Stimulated activated CD8-positive, alpha-beta memory T cell treated with anti-CD3 and anti-CD28 coated beads, Interleukin-7, amount 100 ng/mL, for 24 hours (primary cell): ENCODE measurements around the gene NPRL2.

Experiments
- DNase-seq: peaks from one replicate; pipeline ENCODE4 v3.0.0-alpha.2; 2020; ENCODE audit warnings: low read depth

NPRL2 gene

DNA sequence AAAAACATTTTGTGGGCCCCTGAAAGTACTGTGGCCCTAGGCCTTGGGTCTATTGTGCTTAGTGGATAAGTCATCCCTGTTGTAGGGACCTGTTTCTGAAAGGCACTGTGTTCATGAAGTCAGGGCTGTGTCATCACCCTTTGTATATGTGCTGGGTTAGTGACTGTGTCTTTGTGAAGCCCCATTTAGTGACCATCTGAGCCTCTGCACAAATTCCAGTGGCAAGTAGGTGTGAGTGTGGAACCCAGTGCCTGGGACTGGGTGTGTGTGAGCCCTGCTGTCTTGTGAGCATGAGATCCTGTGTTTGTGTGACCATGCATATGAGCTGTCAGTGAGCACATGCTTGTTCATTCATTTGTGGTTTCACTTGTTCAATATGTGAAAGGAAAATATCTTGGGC is 46.0 kb downstream of the NPRL2 start:
- DNase-seq, result no peak

DNA sequence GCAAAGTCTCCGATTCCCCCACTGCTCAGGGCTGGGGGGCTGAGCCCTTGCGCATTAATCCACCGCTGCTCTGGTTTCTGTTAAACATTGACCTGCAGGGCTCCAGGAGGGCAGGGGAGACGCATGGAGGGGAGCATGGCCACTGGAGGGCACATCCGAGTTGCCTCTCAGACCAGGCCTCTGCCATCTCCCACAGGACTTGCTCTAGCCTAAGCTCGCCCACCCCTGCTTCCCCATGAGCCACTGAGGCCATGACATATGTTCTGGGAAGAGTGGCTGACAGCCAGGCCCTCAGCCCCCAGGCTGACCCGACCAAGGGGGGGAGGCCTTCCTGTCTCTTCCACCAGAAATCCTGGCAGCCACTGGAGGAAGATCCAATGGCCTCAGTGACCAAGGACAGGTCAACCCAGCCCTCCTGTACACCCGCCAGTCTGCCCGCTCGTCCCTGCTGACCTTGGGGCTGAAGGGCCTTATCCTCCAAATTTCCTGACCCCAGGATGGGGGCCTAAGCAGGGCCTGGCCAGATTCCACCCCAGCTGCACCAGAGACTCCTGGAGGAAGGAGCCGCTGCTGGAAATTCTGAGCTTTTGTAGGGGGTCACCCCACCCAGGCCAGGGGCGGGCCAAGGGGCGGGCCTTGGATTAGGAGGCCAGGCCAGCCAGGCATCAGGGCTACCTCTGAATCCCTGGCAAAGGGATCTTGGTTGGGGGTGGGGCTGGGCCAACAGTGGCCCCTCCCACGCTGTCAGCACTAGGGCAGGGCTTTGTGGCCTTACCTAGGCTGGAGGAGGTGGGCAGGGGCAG is 47.4 kb downstream of the NPRL2 start, which contains the start of gene HYAL1:
HYAL1 (minus strand) TSS at position 562 of the 803 bp plus-strand sequence. CDS start 618 bp downstream, outside the sequence.
- no peak for DNase-seq

DNA sequence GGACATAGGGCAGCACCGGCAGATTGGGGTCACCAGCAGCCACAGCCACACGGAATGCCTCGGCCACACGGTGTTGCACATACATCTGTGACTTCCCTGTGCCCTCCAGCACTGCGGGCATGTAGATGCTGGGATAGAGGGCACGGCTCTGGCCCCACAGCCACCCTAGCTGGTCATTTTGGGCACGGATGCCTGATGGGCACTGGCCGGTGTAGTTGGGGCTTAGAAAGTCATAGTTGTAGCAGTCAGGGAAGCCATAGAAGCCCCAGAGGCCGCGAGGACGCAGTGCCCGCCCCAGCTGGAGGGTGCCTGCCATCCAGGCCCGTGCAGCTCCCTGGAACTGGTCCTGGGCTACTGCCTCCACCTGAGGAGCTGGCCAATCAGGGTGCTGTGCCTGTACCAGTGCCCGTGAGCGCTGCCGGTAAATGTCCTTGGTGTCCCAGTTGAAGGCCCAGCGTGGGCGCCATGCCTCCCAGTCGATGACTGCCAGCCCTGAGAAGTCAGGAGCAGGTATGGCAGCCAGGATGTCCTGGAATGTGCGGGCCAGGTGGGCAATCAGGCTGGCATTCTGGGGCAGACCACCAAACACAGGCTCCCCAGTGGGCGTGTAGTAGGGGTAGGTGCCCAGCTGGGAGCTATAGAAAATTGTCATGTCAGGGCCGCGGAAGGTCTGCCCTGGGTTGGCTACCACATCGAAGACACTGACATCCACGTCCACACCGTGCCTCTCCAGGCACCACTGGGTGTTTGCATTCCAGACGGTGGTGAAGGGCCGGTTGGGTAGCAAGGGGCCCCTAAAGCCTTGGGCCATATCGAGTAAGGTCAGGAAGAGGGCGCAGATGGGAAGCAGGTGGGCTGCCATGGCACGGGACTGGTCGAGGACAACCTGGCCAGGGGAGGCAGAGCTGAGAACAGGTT is 48.2 kb downstream of the NPRL2 start:
- no peak for DNase-seq

DNA sequence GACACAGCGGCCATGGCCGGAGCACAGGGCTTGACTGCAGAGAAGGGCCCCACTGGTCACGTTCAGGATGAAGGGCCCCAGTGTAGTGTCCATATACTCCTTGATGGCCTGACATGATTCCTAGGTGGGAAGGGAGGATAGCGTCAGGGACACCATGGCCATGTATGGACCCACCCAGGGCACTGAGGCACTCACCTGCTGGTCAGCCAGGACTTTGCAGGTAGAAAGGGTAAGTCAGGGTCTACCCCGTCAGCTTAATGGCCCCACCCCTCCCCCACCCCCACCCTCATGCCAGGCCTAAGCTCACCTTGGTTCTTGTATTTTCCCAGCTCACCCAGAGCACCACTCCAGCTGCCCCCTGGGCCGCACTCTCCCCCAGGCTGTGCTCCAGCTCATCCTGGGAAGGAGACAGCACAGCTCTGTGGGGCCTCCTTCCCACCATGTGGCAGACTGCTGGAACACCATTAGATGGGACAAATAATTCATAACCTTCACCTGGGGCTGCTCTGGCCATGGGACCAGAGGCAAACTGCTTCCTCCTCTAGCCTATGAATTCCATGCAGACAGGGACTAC is 49.8 kb downstream of the NPRL2 start:
- no peak for DNase-seq

DNA sequence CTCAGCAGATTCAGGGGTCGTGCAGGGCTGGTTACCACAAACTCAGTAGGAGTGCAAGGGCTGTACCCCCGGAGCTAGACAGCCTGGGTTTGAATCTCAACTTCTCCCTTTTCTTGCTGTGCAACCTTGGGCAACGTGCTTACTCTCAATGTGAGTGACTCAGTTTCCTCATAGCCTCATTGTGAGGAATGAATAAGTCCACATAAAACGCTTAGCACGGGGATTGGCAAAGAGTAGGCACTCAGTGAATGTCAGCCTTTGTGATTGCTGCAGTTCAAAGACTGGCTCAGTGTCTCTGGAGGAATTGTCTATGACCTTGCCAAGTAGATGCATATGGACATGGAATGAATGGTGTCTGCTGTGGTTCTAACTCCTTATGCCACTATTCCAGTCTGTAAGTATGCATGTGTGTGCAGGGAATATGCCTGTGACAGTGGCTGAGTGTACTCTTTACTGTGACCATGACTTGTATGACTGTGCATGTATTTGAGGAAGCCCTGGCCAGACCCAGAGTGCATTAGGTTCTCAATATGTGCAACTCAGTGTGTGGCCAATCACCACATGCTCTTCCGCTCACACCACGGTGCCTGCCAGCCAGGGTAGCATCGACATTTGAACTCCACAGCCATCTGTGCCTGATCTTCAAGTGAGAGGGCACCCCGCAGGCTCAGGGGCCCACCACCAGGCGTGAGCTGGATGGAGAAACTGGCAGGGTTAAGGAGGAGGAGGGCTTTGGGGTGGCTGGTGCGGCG is 50.5 kb downstream of the NPRL2 start:
- no peak for DNase-seq

DNA sequence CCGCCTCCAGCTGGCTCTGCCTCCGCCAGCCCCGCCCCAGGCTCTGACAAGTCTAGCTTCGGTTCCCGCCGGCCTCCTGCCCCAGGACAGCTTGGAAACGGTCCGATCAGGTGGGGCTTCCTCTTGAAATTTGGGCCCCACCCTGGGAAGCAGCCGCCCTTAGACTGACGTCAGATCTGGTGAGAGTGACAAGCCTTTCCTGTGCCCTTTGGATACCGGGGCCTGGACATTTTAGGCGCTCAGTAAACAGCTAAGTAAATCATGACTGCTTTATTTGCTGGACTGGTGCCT is 51.0 kb downstream of the NPRL2 start:
- no peak for DNase-seq

DNA sequence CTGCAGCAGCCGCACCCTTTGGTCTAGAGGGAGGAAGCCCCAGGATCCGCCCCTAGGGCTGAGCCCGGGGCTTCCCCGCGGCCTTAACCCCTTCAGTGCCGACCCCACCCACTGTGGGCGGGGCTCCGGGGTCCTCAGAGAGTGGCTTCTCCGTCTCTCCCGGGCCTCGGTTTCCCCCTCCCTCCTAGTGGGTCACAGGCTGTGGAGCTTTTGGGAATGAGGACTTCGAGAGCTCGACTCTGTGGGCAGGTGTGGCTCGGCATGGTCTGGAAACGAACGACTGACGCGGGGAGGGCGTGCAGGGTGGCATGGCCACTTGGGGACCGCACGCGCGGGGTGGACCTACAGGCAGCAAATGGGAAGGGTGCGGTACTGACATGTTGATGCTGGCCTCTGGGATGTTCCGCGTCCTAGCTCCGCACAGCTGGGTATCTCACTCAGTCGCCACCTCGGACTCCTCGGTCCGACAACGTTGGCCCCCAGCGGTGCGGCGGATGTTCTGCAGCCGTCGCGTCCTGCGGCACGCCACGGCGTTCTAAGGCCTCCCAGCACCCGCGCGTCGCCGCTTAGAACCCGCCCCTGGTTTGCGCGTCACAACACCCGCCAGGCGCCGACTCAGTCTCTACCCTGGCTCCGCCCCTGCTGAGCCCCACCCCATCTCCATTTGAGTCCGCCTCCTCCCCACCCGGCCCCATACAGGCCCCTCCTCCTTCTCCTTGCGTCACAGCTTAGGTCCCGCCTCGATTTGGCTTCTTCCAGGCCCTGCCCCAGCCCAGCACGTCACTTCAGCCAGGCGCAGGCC is 51.5 kb downstream of the NPRL2 start, which contains the start of the genes HYAL3 and NAA80:
HYAL3 (minus strand) TSS at position 570 of the 802 bp plus-strand sequence. CDS start 3,803 bp downstream, outside the sequence.
NAA80 (minus strand) TSS at position 570 of the 802 bp plus-strand sequence. CDS start 1,942 bp downstream, outside the sequence.
- peak; percentile 98 for DNase-seq

DNA sequence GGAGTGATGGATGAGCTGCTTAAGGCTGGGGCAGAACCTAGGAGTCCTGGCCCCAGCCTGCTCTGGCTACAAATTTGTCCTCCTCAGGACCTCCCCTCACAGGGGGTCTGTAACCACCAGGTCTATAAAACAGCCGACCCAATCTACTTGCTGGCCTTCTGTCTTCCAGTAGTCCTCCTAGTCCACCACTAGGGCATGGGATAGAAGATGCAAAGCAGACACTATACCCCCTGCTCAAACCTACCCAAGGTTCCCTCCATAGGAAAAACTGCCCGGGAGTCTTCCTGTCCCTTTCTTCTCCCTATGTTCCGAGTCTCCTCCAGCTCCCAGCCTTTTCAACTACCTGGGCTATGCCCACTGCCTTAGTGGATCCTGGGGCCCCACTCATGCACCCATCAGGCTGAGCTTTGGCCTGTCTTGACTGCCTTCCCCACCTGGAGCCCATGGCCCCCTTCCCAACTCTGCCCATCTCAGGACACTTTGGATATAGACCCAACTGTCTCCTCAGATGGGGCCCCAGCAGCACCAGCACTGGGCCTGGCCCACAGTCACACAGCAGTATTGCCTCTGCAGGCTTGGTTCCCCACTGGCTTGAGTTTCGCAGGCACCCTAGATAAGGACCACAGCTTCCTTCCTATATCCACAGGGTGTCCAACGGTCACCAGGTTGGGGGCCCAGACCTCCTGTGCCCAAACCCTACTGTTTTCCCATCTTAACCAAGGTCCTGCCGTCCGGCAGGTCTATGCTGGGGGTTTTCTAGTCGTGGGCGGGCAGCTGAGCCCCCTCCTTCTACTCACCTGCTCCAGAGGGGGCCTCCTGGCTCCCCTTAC is 52.5 kb downstream of the NPRL2 start:
- DNase-seq, result no peak

DNA sequence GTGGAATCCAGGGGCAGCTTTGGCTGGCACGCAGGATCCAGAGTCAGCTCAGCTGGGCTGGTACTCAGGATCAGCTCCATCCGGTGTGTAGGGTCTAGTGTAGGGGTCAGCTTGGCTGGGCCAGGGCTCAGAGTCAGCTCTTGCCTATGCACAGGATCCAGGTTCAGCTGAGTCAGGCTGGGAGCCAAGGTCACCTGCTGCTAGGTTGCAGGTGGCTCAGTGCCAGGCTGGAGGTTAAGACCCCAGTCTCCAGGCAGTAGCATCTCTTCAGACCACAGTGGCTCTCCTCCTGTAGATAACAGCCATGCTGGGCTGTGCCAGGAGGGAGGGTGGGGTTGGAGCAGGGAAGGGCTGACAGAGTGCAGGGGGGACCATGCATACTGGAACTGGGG is 53.2 kb downstream of the NPRL2 start:
- DNase-seq, result no peak
